HG03066 (cell line): ENCODE results near the gene ZFC3H1.

Experiments
- ATAC-seq: cut with Tn5 transposase; IDR thresholded peaks from one replicate; pipeline ENCODE4 v1.9.1; 2021; ENCODE audit warnings: low read depth; ENCODE audit not compliant: unreplicated experiment

ZFC3H1 gene

GRCh38 chr12:71638499-71638898 lies 25.1 kb downstream of the ZFC3H1 start:
- no peak for ATAC-seq

DNA sequence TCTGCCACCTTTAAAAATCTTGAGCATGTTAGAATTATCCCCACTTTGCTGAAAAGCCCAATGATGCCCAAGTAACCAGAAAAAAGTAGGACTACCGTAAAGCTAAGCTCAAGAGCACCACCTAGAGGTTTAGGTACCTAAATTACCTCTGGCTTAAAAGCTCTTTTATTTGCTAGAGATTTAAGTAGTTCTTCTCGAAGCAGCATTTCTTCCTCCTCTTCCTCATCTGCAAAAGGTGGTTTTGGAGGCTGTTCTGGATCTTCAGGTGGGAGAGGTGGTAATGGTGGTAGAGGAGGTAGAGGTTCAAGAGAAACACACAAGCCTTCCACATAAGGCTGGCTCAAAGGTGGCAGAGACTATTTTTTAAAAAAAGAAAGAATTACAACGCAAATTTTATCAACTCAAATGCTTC lies 26.9 kb downstream of the ZFC3H1 start:
- no peak for ATAC-seq

DNA sequence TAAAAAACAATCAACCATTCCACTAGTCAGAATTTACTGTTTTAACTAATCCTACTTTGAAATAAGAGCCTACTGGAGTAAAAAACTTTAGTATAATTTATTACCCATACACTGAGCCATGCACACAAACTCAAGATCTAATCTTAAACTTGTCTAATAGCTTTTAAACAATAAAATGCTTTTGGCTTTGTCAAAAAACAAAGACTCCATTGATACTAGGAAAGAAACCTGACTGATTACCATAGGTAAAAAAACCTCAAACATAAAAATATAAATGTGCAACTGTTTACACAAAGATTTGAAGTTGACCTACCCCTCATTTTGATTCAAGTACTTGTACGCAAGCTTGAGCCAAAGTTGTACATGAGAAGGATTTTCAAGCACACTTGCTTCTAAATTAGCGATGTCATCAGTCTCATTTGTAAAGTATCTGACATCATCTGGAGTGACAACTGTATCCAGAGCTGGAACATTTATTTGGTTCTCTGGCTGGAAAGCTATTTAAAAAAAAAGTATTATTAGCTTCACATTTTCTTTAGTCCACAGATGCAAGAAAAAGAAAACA lies 36.1 kb downstream of the ZFC3H1 start:
- no peak for ATAC-seq

- no peak for ATAC-seq
These were observed 36.9 kb downstream of the ZFC3H1 start for GRCh38 chr12:71626768-71627167.

GRCh38 chr12:71626098-71626497 lies 37.5 kb downstream of the ZFC3H1 start:
- peak; percentile 77 for ATAC-seq

DNA sequence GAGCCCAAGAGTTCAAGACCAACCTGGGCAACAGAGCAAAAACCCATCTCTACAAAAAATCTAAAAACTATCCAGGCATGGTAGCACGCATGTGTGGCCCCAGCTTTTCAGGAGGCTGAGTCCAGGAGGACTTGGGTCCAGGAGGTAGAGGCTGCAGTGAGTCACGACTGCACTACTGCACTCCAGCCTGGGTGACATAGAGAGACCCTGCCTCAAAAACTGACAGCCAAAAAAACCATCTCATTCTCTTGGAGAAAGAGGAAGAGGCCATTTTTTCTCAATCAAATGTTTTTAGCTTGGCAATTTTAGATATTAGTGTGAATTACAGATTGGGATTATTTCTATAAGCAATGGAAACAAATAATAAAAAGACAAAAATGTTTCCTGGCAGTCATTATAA lies 38.2 kb downstream of the ZFC3H1 start:
- ATAC-seq: no peak

GRCh38 chr12:71621938-71622337 lies 41.7 kb downstream of the ZFC3H1 start:
- ATAC-seq: no peak

DNA sequence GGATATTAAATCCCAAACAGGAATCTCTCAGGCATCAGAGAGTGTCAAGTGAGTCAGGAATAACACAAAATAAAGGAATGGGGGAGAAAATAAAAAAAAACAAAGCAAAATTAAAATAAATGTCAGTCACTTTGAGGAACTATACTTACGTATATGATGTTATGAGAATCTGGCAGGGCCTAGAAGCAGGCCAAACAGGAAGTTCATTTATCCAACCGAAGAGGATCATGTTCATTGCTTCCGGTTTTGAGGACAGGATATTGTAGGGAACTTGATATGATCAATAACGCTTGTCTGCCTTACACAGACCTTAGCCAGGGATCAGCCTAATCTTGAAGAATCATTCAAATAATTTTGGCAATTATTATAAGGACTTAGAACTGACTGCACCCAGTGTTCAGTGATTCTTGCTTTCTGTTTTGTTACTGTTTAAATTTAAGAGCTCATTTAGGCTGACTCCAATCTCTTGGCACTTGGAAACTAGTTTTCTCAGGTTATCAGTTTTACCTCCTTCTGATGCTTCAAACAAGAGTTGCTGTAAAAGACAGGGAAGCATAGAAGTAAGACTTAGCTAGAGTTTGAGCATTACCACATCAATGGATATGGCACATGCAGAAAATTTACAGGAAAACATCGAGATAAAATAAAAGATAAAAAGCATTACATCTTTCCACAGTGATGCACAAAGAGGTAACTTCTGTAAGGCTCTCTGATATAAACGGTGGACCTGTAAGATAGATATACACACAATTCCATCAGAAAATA lies 53.4 kb downstream of the ZFC3H1 start:
- ATAC-seq: no peak

GRCh38 chr12:71607494-71608330 lies 55.9 kb downstream of the ZFC3H1 start:
- ATAC-seq: no peak

- ATAC-seq: no peak
These were observed 58.6 kb downstream of the ZFC3H1 start for GRCh38 chr12:71605039-71605438.

DNA sequence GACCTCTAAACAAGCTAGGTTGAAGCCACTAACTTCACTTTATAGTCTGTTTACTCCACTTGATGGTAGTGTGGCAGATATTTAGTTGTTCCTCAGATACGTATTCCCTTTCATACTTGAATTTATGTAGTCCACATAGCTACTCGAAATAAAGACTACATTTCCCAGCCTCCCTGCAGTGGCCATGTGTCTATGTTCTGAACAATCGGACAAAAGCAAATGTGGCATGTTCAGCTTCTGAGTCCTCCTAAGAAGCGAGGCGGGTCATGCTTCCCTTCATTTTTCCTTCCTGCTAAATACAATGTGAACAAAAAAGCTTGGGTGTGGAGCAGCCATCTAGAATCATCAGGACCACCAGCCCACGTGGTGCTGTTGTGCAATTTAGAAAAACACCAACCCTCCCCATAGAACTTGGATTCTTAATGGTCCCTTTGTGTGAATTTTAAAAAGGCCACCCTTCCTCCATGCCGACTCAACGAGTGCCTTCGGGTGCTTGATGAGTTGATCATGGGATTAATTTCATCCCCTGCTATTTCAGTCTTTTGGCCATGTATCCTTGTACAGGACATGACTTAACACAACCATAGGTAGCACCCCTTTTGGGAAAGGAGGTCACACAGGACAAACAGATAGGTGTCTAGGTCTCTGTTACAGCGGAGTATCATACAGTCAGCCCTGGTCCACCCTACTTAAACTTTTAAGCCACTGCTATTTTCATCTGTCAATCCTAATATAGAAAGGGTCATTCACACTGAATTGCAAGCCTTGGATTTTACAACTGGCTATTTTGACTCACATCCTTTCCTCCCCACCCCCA lies 60.7 kb downstream of the ZFC3H1 start:
- ATAC-seq: no peak

DNA sequence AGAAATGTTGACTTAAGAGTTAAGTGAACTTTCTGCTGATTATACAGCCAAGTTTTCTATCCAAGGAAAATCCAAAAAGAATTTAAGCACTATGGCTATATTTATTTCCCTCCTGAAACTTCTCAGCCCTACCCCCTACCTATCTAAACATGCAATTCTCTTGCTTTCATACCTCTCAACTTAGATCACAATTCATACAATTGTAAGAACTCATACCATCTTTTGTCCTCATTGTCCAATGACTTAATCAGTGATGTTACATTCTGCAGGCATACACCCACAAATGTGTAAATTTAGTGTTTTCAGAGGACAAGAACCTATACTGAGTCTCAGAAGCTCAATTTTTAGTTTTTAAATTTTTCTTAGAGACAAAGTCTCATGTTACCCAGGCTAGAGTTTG lies 62.1 kb downstream of the ZFC3H1 start:
- ATAC-seq: no peak

- ATAC-seq: no peak
These were observed 64.4 kb downstream of the ZFC3H1 start for GRCh38 chr12:71599210-71599609.

DNA sequence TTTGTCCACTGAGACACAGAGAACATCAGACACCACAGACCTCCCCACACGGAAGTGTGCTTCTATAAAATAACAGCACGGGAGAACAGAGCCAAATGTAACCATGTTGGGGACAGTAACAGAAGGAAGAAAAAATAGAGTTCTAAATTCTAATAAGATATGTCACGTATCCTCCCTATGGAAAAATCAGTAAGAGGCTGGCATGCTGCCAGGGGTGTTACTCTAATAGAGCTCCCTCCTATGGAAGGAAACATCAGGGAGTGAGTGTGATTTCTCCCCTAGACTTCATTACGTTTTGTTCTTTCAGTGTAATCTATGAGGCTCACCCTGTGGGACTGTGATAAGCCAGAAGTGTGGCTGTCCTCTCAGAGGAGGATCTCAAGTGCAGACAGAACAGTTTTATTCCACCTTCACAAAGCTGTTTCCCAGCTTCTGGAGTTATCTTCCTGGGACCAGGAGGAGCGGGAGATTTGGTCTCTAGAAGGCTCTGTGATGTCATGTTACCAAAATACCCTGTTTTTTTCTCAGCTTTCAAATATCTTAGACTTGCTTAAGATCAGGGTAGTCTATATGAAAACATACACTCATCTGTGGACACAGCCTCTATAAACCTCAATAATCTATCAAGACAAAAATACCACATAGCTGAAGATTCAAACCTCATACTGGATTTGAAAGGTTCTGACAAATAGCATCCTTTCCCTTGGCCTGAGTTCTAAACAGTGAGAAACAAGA lies 69.3 kb downstream of the ZFC3H1 start:
- no peak for ATAC-seq

- ATAC-seq: no peak
These were observed 70.8 kb downstream of the ZFC3H1 start for GRCh38 chr12:71592841-71593240.

DNA sequence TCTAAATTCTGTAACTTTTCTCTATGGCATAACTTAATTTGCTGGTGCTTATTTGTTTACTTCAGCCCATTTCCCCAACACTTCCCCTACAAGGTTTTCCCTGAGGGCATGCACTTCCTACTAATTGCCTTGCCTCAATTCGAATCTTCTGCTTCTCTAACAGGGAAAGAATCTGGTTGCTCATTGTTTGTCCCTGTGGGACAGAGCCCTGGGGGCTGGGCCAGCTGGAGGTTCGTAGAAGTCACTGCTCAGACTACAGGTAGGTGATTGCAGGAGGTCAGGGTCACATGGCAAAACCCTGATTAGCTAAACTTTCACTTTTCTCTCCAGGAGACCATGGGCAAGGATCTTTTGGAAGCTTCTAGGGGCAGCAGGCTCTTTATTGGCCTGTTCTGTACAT lies 72.0 kb downstream of the ZFC3H1 start:
- ATAC-seq: no peak

GRCh38 chr12:71589478-71589881 lies 74.2 kb downstream of the ZFC3H1 start:
- no peak for ATAC-seq

DNA sequence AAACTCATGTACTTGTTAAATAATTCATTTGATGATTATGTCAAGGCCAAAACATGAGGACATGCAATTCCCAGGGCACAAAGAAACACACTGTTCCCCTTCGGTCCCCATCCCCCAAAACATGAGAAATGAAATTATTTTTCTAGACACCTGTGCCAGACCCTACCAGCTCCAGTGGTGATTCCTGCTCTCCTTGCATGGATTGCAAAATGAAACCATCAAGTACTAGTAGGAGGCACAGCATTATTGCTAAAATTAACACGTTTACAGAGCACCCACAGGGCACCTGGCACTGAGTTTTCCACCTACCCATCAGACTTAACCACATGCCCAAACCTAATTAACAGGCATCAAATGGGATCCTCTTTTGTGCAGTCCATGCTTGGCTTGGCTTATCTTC lies 76.6 kb downstream of the ZFC3H1 start:
- no peak for ATAC-seq

GRCh38 chr12:71585218-71585617 lies 78.4 kb downstream of the ZFC3H1 start:
- ATAC-seq: no peak

- ATAC-seq: no peak
These were observed 79.3 kb downstream of the ZFC3H1 start for GRCh38 chr12:71584356-71584755.
